WTC11 (cell line): ENCODE measurements around the gene RRAD. TPM values are rescaled to one million over a fixed set of nuclear protein-coding genes. Genes with fewer than 3 reads are reported as not detected.
A peak's percentile ranks its signal among the peaks of the same experiment; 100 is the strongest.

Experiments used
- ATAC-seq: fragments of 200-7000 bp; cut with Tn5 transposase; 2 replicates; pipeline ENCODE4 v1.10.0; 2021; ENCODE audit warnings: mild to moderate bottlenecking, moderate library complexity
- CTCF ChIA-PET: fragments of 300-600 bp; sonication (Branson Sonifier 250); formaldehyde crosslinking; loops from one replicate; lab custom pipeline; 2021; ENCODE audit warnings: antibody characterized with exemption; lab: Charles Lee
- POLR2A ChIA-PET: fragments of 350-600 bp; sonication (Branson Sonifier 250); formaldehyde crosslinking; loops from one replicate; lab custom pipeline; 2021; ENCODE audit warnings: antibody characterized with exemption; lab: Charles Lee
- DNase-seq: peaks from one replicate; pipeline ENCODE4 v3.0.0; 2021; ENCODE audit warnings: low spot score
- H3K27ac Mint-ChIP-seq: 2 replicates; pipeline ENCODE4 v1.8.0; 2021; ENCODE audit warnings: mixed read lengths
- H3K27me3 Mint-ChIP-seq: 2 replicates; pipeline ENCODE4 v1.8.0; 2021; ENCODE audit warnings: low read depth, mild to moderate bottlenecking, moderate library complexity, mixed read lengths
- H3K36me3 Mint-ChIP-seq: 2 replicates; pipeline ENCODE4 v1.8.0; 2021; ENCODE audit warnings: mixed read lengths
- H3K4me1 Mint-ChIP-seq: 2 replicates; pipeline ENCODE4 v1.8.0; 2022; ENCODE audit warnings: mixed read lengths
- H3K4me3 Mint-ChIP-seq: 2 replicates; pipeline ENCODE4 v1.8.0; 2021; ENCODE audit warnings: mild to moderate bottlenecking, moderate library complexity, mixed read lengths
- H3K9me3 Mint-ChIP-seq: 2 replicates; pipeline ENCODE4 v1.8.0; 2021; ENCODE audit warnings: mixed read lengths
- FOXK1 ChIP-seq: sonication (generic); formaldehyde crosslinking; IDR thresholded peaks from 2 replicates; pipeline ENCODE4 v1.8.0; 2022; ENCODE audit warnings: mild to moderate bottlenecking, moderate library complexity, missing genetic modification reagents
- RORB ChIP-seq: fragments of 250-450 bp; sonication (Bioruptor Pico); IDR thresholded peaks from 2 replicates; pipeline ENCODE4 v1.9.0; 2021; ENCODE audit warnings: mild to moderate bottlenecking
- SMAD3 ChIP-seq: sonication (generic); formaldehyde crosslinking; IDR thresholded peaks from 2 replicates; pipeline ENCODE4 v1.8.0; 2022; ENCODE audit warnings: missing genetic modification reagents, mild to moderate bottlenecking, borderline replicate concordance
- SOX15 ChIP-seq: fragments of 250-450 bp; sonication (Bioruptor Pico); IDR thresholded peaks from 2 replicates; pipeline ENCODE4 v1.9.0; 2021; ENCODE audit warnings: mild to moderate bottlenecking
- total RNA-seq: library from RNA; stranded (reverse); gene quantifications from 3 replicates; pipeline ENCODE4 v1.2.3, GENCODE V29; 2021
- TF ChIP-seq, protein P1 (sequence below): sonication (generic); formaldehyde crosslinking; conservative IDR thresholded peaks from 2 replicates; pipeline ENCODE4 v1.8.1; 2022; ENCODE audit warnings: mild to moderate bottlenecking, missing genetic modification reagents
- TF ChIP-seq, protein P2 (sequence below): fragments of 200-600 bp; IDR thresholded peaks from 2 replicates; pipeline ENCODE4 v1.8.0; 2022; ENCODE audit warnings: antibody characterized with exemption
- TF ChIP-seq, protein P3 (sequence below): sonication (generic); formaldehyde crosslinking; IDR thresholded peaks from 2 replicates; pipeline ENCODE4 v1.8.0; 2022; ENCODE audit warnings: missing genetic modification reagents
- TF ChIP-seq, protein P4 (sequence below): sonication (generic); formaldehyde crosslinking; IDR thresholded peaks from 2 replicates; pipeline ENCODE4 v1.8.1; 2022; ENCODE audit warnings: low read depth, missing genetic modification reagents, borderline replicate concordance
- TF ChIP-seq, protein P5 (sequence below): sonication (generic); formaldehyde crosslinking; IDR thresholded peaks from 2 replicates; pipeline ENCODE4 v1.8.1; 2023; ENCODE audit warnings: mild to moderate bottlenecking, moderate library complexity, missing genetic modification reagents

The RRAD gene
- total RNA-seq, 1 experiment from 2014 or later = 0.52 TPM

DNA sequence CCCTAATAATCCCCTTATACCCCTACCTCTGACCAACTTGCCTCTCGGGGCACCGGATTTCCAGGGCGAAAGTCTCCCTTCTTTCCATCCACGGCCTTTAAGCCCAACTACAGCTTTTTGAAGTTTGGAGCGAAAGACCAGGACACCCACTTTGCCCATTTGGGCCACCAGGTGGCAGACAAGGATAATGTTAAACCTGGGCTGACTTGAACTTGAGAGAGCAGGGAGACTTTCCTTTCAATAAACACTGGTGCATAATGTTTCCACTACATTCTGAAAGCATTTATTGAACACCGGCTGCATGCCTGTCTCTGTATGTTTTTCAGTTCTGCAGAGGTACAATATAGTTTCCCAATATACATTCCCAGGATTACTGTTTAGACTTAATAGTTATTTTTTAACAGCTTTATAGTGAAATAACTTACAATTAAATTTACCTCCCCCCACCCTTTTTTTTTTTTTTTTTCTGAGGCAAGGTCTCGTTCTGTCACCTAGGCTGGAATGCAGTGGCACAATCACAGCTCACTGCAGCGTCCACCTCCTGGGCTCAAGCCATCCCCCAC lies 28.8 kb upstream of the RRAD start:
- 0 out of 2 replicates have a peak, but pooled peaks cover 5% of the 10 kb centered on the region for H3K36me3 Mint-ChIP-seq
- CTCF ChIA-PET = interaction anchor here (0.6 to 3.0 kb wide), 43 partner anchors 8 to 661 kb away, joined by 3 to 34 read pairs (median 5); partner anchors contain the start of genes B3GNT9, ELMO3, FHOD1 and MATCAP1
- TF ChIP-seq, protein P1, sequence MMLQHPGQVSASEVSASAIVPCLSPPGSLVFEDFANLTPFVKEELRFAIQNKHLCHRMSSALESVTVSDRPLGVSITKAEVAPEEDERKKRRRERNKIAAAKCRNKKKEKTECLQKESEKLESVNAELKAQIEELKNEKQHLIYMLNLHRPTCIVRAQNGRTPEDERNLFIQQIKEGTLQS (CRISPR knock-in tag) = no peak
- TF ChIP-seq, protein P2, sequence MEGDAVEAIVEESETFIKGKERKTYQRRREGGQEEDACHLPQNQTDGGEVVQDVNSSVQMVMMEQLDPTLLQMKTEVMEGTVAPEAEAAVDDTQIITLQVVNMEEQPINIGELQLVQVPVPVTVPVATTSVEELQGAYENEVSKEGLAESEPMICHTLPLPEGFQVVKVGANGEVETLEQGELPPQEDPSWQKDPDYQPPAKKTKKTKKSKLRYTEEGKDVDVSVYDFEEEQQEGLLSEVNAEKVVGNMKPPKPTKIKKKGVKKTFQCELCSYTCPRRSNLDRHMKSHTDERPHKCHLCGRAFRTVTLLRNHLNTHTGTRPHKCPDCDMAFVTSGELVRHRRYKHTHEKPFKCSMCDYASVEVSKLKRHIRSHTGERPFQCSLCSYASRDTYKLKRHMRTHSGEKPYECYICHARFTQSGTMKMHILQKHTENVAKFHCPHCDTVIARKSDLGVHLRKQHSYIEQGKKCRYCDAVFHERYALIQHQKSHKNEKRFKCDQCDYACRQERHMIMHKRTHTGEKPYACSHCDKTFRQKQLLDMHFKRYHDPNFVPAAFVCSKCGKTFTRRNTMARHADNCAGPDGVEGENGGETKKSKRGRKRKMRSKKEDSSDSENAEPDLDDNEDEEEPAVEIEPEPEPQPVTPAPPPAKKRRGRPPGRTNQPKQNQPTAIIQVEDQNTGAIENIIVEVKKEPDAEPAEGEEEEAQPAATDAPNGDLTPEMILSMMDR = peak; percentile 62; the same call in 1 of the 2 replicates
- no peak for TF ChIP-seq RORB (CRISPR knock-in tag)
- TF ChIP-seq, all 79 proteins: peak for 1
- DNase-seq (peak; percentile 85), ATAC-seq (peak; percentile 88)
- POLR2A ChIA-PET = interaction anchor here (0.6 kb wide), 1 partner anchor 163 kb away, joined by 5 read pairs; no protein-coding TSS in a partner anchor
- Mint-ChIP-seq H3K9me3 (peaks cover 9% of the 10 kb centered on the region), H3K27ac (no peak overlapping the region), H3K4me1 (peaks cover 4% of the 10 kb centered on the region), H3K27me3 (peaks cover 40% of the 10 kb centered on the region), H3K4me3 (no peak overlapping the region)

DNA sequence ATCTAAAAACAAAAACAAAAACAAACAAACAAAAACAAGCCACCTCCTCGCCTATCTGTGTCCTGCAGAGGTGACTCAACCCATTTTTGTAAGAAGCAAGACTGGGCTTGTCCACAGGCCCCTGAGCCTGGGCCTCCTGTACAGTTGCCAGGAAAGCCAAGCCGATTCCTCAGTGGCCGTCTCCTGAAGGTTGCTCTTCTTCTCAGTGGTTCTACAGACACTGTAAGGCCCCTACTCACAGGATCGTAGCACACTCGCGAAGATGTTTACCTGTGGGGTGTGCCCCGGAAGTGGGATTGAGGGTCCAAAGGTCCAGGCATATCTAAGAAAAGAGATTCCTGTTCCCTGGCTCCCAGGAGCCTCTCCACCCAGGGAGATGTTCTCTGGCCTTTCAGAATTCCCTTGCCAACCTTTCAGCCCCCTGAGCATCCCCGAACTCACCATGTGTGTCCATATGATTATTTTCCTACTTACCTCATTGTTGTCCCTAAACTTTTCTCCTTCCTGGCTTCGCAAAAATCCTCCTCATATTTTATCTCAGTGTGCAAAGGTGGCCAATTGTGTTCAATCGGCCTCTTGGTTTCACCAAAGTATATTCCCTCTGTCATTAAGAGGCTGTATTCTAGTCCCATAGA lies 28.2 kb upstream of the RRAD start:
- POLR2A ChIA-PET = interaction anchor here (0.6 kb wide), 2 partner anchors 10 to 164 kb away, joined by 4 to 5 read pairs; no protein-coding TSS in a partner anchor

More for the DNA sequence above, 28.2 kb upstream of the RRAD start:
- no peak overlapping the region for H3K4me3 Mint-ChIP-seq
- CTCF ChIA-PET = interaction anchor here (0.6 to 3.0 kb wide), 38 partner anchors 9 to 576 kb away, joined by 3 to 34 read pairs (median 5); partner anchors contain the start of genes B3GNT9, ELMO3, FHOD1 and MATCAP1
- 0 out of 2 replicates have a peak, but pooled peaks cover 5% of the 10 kb centered on the region for H3K36me3 Mint-ChIP-seq
- no peak overlapping the region for H3K27ac Mint-ChIP-seq
- no peak for DNase-seq
- peaks cover 44% of the 10 kb centered on the region for H3K27me3 Mint-ChIP-seq
- TF ChIP-seq SOX15 (CRISPR knock-in tag) (no peak), SMAD3 (CRISPR knock-in tag) (no peak), FOXK1 (no peak)
- TF ChIP-seq, protein P3, sequence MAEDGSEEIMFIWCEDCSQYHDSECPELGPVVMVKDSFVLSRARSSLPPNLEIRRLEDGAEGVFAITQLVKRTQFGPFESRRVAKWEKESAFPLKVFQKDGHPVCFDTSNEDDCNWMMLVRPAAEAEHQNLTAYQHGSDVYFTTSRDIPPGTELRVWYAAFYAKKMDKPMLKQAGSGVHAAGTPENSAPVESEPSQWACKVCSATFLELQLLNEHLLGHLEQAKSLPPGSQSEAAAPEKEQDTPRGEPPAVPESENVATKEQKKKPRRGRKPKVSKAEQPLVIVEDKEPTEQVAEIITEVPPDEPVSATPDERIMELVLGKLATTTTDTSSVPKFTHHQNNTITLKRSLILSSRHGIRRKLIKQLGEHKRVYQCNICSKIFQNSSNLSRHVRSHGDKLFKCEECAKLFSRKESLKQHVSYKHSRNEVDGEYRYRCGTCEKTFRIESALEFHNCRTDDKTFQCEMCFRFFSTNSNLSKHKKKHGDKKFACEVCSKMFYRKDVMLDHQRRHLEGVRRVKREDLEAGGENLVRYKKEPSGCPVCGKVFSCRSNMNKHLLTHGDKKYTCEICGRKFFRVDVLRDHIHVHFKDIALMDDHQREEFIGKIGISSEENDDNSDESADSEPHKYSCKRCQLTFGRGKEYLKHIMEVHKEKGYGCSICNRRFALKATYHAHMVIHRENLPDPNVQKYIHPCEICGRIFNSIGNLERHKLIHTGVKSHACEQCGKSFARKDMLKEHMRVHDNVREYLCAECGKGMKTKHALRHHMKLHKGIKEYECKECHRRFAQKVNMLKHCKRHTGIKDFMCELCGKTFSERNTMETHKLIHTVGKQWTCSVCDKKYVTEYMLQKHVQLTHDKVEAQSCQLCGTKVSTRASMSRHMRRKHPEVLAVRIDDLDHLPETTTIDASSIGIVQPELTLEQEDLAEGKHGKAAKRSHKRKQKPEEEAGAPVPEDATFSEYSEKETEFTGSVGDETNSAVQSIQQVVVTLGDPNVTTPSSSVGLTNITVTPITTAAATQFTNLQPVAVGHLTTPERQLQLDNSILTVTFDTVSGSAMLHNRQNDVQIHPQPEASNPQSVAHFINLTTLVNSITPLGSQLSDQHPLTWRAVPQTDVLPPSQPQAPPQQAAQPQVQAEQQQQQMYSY (CRISPR knock-in tag) = no peak
- TF ChIP-seq, protein P4, sequence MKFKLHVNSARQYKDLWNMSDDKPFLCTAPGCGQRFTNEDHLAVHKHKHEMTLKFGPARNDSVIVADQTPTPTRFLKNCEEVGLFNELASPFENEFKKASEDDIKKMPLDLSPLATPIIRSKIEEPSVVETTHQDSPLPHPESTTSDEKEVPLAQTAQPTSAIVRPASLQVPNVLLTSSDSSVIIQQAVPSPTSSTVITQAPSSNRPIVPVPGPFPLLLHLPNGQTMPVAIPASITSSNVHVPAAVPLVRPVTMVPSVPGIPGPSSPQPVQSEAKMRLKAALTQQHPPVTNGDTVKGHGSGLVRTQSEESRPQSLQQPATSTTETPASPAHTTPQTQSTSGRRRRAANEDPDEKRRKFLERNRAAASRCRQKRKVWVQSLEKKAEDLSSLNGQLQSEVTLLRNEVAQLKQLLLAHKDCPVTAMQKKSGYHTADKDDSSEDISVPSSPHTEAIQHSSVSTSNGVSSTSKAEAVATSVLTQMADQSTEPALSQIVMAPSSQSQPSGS (CRISPR knock-in tag) = no peak
- TF ChIP-seq, protein P5, sequence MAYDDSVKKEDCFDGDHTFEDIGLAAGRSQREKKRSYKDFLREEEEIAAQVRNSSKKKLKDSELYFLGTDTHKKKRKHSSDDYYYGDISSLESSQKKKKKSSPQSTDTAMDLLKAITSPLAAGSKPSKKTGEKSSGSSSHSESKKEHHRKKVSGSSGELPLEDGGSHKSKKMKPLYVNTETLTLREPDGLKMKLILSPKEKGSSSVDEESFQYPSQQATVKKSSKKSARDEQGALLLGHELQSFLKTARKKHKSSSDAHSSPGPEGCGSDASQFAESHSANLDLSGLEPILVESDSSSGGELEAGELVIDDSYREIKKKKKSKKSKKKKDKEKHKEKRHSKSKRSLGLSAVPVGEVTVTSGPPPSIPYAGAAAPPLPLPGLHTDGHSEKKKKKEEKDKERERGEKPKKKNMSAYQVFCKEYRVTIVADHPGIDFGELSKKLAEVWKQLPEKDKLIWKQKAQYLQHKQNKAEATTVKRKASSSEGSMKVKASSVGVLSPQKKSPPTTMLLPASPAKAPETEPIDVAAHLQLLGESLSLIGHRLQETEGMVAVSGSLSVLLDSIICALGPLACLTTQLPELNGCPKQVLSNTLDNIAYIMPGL (CRISPR knock-in tag) = no peak
- H3K4me1 Mint-ChIP-seq = peaks cover 4% of the 10 kb centered on the region
- ATAC-seq = no peak
- peaks cover 9% of the 10 kb centered on the region for H3K9me3 Mint-ChIP-seq
